Activated CD8-positive, alpha-beta memory T cell treated with anti-CD3 and anti-CD28 coated beads, Interleukin-2, amount 50 U/mL, for 1 hour (primary cell): Measurements from ENCODE around the gene FRRS1L.
"Not testable (repeated sequence)": the region's sequence is repeated elsewhere in the genome, so short reads cannot be mapped to it uniquely, and the experiment has no call there.

Source experiments
- DNase-seq: peaks from one replicate; pipeline ENCODE4 v3.0.0-alpha.2; 2020; ENCODE audit errors: extremely low read depth

The FRRS1L gene

GRCh38 chr9:109129470-109130197, 37.4 kb downstream of the FRRS1L start:
- no peak for DNase-seq

GRCh38 chr9:109126671-109127070, 40.4 kb downstream of the FRRS1L start:
- not testable (repeated sequence) for DNase-seq

DNA sequence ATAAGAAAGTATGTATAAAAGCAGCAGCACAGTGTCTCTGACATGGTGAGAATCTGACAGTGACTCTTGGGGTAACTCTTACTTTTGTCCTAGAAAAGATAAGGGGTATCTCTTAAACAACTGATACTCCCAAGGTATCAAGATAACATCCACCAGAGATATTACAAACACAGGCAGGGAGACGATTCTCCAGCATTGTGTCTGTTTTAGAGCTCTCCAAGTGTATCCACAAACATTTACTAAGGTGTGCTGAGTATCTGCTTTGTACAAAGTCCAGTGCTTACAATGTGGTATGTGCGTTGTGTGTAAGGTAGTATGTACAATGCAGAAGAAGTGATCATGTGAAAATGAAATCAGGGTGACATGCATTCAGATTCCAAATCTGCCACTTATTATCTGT, 42.9 kb downstream of the FRRS1L start:
- DNase-seq: no peak

DNA sequence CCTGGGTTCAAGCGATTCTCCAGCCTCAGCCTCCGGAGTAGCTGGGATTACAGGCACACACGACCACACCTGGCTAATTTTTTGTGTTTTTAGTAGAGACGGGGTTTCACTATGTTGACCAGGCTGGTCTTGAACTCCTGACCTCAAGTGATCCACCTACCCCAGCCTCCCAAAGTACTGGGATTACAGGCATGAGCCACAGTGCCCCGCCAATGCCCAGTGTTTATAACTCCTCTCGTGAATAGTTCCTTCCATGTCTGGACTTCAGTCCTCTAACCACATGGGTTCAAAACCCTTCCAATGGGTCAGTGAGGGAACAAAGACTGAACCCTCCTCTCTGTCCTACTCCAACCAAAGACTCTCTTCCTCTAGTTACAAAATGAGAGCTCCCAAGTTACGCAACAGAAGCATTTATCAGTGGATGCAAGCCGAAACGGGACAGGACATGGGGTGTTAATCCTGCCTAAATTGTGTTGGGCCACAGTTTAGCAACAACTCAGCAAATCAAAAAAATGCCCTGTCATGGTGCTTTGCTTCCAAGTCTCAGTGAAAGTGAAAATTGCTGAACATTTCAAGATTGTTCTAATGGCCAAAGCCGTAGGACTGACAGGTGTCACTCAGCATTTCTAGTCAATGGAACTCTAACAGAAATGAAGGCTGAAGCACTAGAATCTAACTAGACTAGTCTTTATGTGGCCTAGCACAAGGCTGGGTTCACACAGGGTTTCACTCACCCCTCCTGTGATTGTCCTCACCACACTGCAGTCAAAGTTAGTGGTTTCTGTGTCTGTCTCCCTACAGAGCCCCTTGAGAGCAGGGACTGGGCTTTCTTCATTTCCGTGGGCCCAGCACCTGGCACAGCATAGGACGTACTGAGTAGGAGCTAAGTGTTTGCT, 44.1 kb downstream of the FRRS1L start:
- no peak for DNase-seq

- DNase-seq: no peak
Observed at GRCh38 chr9:109121232-109121796, 45.7 kb downstream of the FRRS1L start.

DNA sequence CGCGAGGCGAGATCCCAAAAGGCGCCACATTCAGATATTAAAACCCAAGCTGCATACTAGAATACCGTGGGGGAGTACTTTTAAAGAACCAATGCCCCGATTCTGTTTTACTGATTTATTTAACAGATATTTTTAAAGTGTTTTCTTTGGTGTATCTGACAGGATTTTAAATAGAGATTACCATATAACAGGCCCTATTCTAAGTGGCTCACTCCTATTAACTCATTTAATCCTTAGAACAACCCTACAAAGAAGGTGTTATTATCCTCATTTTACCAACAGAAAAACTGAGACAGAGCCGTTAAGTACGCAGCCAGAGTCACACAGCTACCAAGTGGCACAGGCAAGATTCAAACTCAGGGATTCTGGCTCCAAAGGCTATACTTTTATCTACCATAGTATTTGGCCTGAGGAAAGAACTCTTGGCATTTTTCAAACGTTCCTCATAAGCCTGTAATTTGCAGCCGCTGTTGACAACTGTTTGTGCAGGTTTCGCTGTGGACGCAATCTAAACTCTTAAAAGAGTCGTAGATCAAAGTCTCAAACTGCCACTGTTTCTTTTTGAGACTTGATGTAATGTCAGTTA, 46.8 kb downstream of the FRRS1L start:
- DNase-seq: no peak

GRCh38 chr9:109119439-109120203, 47.4 kb downstream of the FRRS1L start, which contains the start of gene TMEM245:
Gene TMEM245, minus strand, starts transcription at chr9:109119947. Its CDS starts 34 bp downstream, at chr9:109119913.
- peak; percentile 88 for DNase-seq

GRCh38 chr9:109118808-109119438, 48.1 kb downstream of the FRRS1L start:
- no peak for DNase-seq

- DNase-seq: no peak
Observed at GRCh38 chr9:109117856-109118807, 48.9 kb downstream of the FRRS1L start.

- no peak for DNase-seq
Observed at GRCh38 chr9:109115931-109116526, 51.0 kb downstream of the FRRS1L start.

DNA sequence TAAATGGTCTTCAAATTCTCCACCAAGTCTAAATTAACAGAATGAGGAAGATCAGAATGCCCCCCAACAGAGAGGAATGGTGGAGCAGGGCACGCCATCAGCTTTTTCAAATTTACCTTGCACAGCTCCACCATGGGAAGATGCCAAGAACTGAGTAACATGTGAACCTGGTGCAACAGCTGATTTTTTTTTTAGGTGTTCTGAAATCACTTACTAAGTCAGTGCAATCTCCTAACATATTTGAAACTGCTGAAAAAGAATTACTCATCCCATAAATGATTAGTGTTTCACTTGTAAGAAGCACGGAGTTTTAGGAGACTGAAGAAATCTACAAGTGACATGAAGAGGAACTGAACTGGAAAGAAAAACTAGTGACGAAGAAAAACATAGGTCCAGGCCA, 52.4 kb downstream of the FRRS1L start:
- no peak for DNase-seq

- no peak for DNase-seq
Observed at GRCh38 chr9:109113892-109114609, 53.0 kb downstream of the FRRS1L start.

GRCh38 chr9:109113254-109113653, 53.8 kb downstream of the FRRS1L start:
- DNase-seq: no peak

GRCh38 chr9:109110329-109111021, 56.6 kb downstream of the FRRS1L start:
- DNase-seq: no peak

- DNase-seq: no peak
Observed at GRCh38 chr9:109109967-109110328, 57.1 kb downstream of the FRRS1L start.

GRCh38 chr9:109108318-109108717, 58.7 kb downstream of the FRRS1L start:
- DNase-seq: no peak

- no peak for DNase-seq
Observed at GRCh38 chr9:109107402-109108240, 59.4 kb downstream of the FRRS1L start.
